Cardiac muscle cell (in vitro differentiated cells and primary cell): ENCODE results near the gene ARL2BP. TPM values are rescaled to one million over a fixed set of nuclear protein-coding genes. Genes with fewer than 3 reads are reported as not detected.

Experiments used
- DNase-seq, 2 donors: peaks; one replicate each; pipeline versions ENCODE4 v3.0.0 to v3.0.0-alpha.2; 2010 to 2017; ENCODE audit warnings: low read depth in 1 of 2, low spot score in 1 of 2
- H3K27ac ChIP-seq: fragments of 200-600 bp; sonication (generic); 2 replicates; pipeline ENCODE4 v1.5.1; 2016
- H3K27me3 ChIP-seq: fragments of 200-600 bp; sonication (generic); 2 replicates; pipeline ENCODE4 v1.6.0; 2016; ENCODE audit warnings: control low read depth
- H3K36me3 ChIP-seq: fragments of 200-600 bp; sonication (generic); 2 replicates; pipeline ENCODE4 v1.5.1; 2016; ENCODE audit warnings: control low read depth
- H3K4me1 ChIP-seq: fragments of 200-600 bp; sonication (generic); 2 replicates; pipeline ENCODE4 v1.8.1; 2017; ENCODE audit warnings: low read depth, mild to moderate bottlenecking, mixed run types
- H3K4me3 ChIP-seq: fragments of 200-600 bp; sonication (generic); 2 replicates; pipeline ENCODE4 v1.5.1; 2016; ENCODE audit warnings: mild to moderate bottlenecking
- H3K9me3 ChIP-seq: fragments of 200-600 bp; sonication (generic); 2 replicates; pipeline ENCODE4 v1.5.1; 2017; ENCODE audit warnings: low read depth, mild to moderate bottlenecking, control low read depth
- CTCF ChIP-seq: IDR thresholded peaks from 2 replicates; pipeline ENCODE4 v1.5.1; 2012; ENCODE audit warnings: low read depth, mild to moderate bottlenecking, low read length
- polyA plus RNA-seq: library from polyadenylated mRNA; unstranded; fragments of >200 nt; fragmentation: Nextera tagmentation; extraction: Ambion mirVana; gene quantifications from 2 replicates; pipeline ENCODE4 v1.2.1, GENCODE V29; 2016
- total RNA-seq: library from RNA; depleted of rRNA; stranded (reverse); fragments of >200 nt; gene quantifications from 2 replicates; pipeline ENCODE4 v1.2.3, GENCODE V29; 2016

Gene ARL2BP
- total and polyA plus RNA-seq, 2 experiments from 2014 or later, result 72.7 to 144 TPM

DNA sequence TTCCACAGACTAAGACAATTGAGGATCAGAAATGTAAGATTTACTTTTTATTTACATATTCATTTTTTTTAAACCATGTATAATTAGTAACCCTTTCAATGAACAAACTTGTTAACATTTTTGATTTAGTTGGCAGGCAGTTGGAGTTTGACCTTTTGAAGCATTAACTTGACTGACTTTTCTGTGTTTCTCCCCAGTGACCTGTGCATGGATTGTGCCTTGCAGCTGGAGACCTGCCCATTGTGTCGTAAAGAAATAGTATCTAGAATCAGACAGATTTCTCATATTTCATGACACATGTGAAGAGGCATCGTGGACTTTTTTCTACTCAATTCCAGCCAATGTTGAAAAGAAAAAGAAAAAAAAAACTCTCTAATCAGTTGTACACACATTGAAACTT lies 6.4 kb upstream of the ARL2BP start:
- H3K4me3 ChIP-seq, result no peak overlapping the region
- no peak overlapping the region for H3K27ac ChIP-seq
- no peak for TF ChIP-seq CTCF
- peaks cover 32% of the 10 kb centered on the region for H3K36me3 ChIP-seq
- DNase-seq, result no peak
- H3K4me1 ChIP-seq, result no peaks in the 10 kb centered on the region
- H3K9me3 ChIP-seq, result no peaks in the 10 kb centered on the region
- H3K27me3 ChIP-seq, result no peaks in the 10 kb centered on the region

DNA sequence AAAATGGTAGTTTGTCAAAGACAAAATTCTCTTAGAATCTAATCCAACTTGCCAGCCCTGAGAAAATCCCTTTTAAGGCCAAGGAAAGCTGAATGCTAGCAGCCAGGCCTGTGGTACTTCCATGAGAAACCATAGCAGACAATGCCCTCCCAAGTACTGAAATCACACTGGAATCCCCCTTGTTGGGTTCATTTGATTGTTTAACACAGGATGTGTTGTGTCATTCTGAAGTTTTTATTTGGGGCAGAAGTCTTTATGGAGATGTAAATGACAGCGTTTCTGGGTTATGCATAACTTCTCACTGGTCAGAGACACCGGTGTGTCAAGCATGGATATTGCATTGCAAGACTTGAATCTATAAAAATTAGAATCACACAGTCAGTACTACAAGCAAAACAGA lies 6.0 kb upstream of the ARL2BP start:
- H3K27me3 ChIP-seq, result no peaks in the 10 kb centered on the region
- H3K4me3 ChIP-seq, result no peak overlapping the region
- peaks cover 31% of the 10 kb centered on the region for H3K36me3 ChIP-seq
- no peak overlapping the region for H3K27ac ChIP-seq
- no peak for DNase-seq
- no peaks in the 10 kb centered on the region for H3K4me1 ChIP-seq
- no peak for TF ChIP-seq CTCF
- H3K9me3 ChIP-seq, result no peaks in the 10 kb centered on the region

GRCh38 chr16:57240851-57241250 lies 4.2 kb upstream of the ARL2BP start:
- H3K9me3 ChIP-seq, result no peaks in the 10 kb centered on the region
- H3K27me3 ChIP-seq, result no peaks in the 10 kb centered on the region
- H3K36me3 ChIP-seq, result peaks cover 20% of the 10 kb centered on the region
- no peak for TF ChIP-seq CTCF
- no peak overlapping the region for H3K4me3 ChIP-seq
- DNase-seq, result no peak
- H3K4me1 ChIP-seq, result peaks cover 5% of the 10 kb centered on the region
- no peak overlapping the region for H3K27ac ChIP-seq

DNA sequence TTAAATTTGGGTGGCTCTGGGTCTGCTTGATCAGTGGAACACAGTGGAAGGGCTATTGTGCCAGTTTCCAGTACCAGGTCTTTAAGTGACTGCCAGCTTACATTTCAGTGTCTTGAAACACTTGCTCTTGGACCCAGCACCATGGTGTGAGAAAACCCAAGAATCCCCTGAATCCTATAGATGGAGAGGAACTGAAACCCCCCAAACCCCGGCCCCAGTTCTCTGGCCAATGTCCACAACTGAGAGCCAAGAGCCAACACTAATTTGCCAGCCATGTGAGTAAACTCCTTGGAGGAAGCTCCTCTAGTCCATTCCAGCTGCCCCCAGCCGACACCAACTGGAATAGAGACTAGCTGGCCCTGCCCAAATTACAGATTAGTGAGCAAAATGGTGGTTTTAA lies 2.4 kb upstream of the ARL2BP start:
- H3K4me1 ChIP-seq, result peaks cover 9% of the 10 kb centered on the region

DNA sequence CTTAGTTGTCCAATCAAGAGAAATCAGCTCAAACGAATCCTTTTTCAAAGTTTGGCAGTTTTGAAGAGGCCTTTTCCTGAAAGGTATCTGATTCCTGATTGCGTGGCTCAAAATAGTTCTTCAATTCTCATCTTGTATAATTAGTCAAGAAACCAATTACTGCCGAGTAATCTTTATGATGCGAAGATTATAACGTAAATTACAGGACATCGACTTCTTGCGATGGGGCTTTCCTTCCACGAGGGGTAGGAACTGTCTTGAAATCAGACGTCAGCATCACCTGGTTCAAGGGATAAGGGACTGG lies 644 bp upstream of the ARL2BP start:
- peak overlapping the region; percentile 47 for H3K4me3 ChIP-seq
- peaks cover 24% of the 10 kb centered on the region for H3K36me3 ChIP-seq
- H3K27me3 ChIP-seq, result no peaks in the 10 kb centered on the region
- H3K27ac ChIP-seq, result no peak overlapping the region
- H3K4me1 ChIP-seq, result peaks cover 9% of the 10 kb centered on the region
- no peak for DNase-seq
- TF ChIP-seq CTCF, result no peak
- no peaks in the 10 kb centered on the region for H3K9me3 ChIP-seq

More for the DNA sequence above, 2.4 kb upstream of the ARL2BP start:
- DNase-seq, result no peak
- Histone ChIP-seq H3K27ac (no peak overlapping the region), H3K9me3 (no peaks in the 10 kb centered on the region), H3K36me3 (peaks cover 24% of the 10 kb centered on the region), H3K4me3 (no peak overlapping the region), H3K27me3 (no peaks in the 10 kb centered on the region)
- no peak for TF ChIP-seq CTCF
